ENCODE results near the gene FERMT3.
A peak's percentile ranks its signal among the peaks of the same experiment; 100 is the strongest.

FERMT3 gene

DNA sequence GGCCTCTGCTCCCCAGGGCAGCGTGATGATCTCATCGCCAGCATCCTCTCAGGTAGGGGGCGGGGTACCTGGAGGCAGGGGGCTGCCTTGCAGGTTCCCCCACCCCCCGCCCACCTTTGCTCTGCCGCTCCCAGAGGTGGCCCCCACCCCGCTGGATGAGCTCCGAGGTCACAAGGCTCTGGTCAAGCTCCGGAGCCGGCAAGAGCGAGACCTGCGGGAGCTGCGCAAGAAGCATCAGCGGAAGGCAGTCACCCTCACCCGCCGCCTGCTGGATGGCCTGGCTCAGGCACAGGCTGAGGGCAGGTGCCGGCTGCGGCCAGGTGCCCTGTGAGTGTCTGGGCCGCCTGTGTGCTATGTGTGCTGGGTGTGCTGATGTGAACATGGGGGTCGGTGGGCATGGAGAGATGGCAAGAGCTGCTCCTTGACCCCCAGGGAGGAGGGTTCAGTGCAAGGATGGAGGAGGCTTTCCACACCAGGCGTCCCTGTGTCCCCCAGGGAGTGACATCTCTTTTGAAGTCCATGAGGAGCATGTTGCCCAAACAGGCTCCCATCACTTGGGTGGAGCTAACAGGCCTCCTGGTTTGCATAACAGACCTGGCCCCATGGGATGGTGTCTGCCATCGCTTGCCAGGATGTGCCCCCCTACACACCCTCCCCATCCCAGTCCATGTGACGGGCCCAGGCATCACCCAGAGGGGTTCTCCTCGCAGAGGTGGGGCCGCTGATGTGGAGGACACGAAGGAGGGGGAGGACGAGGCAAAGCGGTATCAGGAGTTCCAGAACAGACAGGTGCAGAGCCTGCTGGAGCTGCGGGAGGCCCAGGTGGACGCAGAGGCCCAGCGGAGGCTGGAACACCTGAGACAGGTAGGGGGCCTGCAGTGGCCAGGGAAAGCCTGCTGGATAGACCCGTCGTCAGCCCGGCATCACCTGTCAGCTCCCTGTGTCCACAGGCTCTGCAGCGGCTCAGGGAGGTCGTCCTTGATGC lies 58.9 kb downstream of the FERMT3 start:
- peaks cover 16% of the 10 kb centered on the region for H3K36me3 Mint-ChIP-seq
- peaks cover 23% of the 10 kb centered on the region for H3K4me1 Mint-ChIP-seq
- H3K9me3 Mint-ChIP-seq: no peaks in the 10 kb centered on the region
- H3K27ac Mint-ChIP-seq: no peak overlapping the region
- no peak for ATAC-seq
- no peaks in the 10 kb centered on the region for H3K27me3 Mint-ChIP-seq
- H3K4me3 Mint-ChIP-seq: no peak overlapping the region

DNA sequence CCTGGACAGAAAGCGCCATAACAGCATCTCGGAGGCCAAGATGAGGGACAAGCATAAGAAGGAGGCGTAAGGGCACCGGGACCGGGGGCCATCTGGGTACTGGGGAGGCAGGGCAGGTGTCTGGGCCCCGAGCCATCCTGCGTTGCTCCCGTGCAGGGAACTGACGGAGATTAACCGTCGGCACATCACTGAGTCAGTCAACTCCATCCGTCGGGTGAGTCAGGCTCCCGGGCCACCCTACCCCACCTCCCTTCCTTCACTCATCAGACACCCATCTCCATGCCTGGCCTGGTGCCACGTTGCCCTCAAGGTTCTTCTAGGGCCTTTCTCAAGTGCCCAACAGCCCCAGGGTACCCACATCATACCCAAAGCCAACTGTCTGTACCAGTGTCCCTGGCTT lies 59.8 kb downstream of the FERMT3 start:
- no peak overlapping the region for H3K27ac Mint-ChIP-seq
- no peak for ATAC-seq
- H3K36me3 Mint-ChIP-seq: peaks cover 16% of the 10 kb centered on the region
- H3K27me3 Mint-ChIP-seq: no peaks in the 10 kb centered on the region
- no peak overlapping the region for H3K4me3 Mint-ChIP-seq
- H3K4me1 Mint-ChIP-seq: peaks cover 25% of the 10 kb centered on the region
- no peaks in the 10 kb centered on the region for H3K9me3 Mint-ChIP-seq

DNA sequence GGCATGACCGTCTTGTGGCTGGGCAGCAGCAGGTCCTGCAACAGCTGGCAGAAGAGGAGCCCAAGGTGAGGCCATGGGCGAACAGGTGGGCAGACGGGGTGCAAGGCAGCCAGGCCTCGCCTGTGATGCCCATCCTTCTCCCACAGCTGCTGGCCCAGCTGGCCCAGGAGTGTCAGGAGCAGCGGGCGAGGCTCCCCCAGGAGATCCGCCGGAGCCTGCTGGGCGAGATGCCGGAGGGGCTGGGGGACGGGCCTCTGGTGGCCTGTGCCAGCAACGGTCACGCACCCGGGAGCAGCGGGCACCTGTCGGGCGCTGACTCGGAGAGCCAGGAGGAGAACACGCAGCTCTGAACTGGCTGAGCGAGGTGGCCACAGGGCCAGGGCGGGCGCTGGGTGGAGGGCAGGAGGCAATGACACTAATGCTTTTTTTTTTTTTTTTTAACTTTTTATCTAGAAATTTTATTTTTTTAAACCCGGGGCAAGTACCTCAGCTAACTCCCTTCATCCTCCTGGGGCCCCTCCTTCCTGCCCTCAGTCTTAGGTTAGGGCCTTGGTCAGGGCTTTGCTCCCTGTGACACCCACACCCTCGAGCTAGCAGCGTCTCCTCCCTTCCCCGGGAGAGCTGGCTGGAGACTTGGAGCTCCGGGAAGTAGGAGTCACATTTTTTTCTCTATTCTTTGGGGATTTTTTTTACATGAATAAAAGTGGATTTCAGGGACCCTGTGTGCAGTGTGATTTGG lies 60.9 kb downstream of the FERMT3 start:
- peaks cover 34% of the 10 kb centered on the region for H3K4me1 Mint-ChIP-seq
- no peaks in the 10 kb centered on the region for H3K27me3 Mint-ChIP-seq
- H3K27ac Mint-ChIP-seq: peak overlapping the region; percentile 93
- H3K4me3 Mint-ChIP-seq: no peak overlapping the region
- ATAC-seq: no peak
- no peaks in the 10 kb centered on the region for H3K9me3 Mint-ChIP-seq
- H3K36me3 Mint-ChIP-seq: peaks cover 9% of the 10 kb centered on the region

DNA sequence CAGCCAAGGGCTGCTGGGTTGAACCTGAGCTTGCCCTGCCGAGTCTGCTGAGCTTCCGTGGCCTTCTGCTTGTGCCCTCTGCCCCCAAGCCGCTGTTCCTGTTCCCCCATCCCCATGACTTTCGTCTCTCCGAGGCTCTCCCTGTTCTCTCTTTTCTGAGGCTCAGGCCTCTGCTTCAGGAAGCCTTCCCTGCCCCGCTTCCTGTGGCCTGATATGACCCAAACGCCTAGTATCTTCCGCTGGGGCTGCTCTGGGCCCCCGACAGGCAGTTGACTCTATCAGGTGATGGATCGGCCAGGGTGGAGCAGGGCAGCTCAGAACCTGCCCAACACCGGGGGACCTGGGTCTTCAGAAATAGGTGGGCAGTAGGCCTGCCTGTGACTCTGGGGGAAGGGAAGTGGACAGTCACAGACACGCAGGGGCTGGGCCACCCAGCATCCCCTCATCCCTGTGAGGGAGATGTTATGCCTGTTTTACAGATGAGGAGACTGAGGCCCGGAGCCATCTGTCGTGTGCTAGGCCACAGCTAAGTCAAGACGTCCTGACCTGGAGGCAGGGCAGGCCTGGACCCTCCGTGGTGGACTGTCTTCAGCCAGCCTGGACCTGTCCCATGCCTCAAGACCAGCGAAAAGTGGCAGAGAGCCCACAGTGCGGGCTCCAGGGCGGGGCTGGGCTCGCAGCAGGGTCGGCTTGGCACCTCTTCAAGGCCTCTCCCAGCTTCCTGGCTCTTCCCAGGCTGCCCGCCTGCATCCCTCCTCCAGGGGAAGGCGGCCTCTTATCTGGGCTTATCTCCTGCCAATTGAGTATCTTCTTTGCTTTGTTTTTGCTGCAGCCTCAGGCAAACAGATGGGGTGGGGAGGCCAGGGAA lies 61.7 kb downstream of the FERMT3 start:
- H3K27me3 Mint-ChIP-seq: no peaks in the 10 kb centered on the region
- ATAC-seq: no peak
- peaks cover 34% of the 10 kb centered on the region for H3K4me1 Mint-ChIP-seq
- peaks cover under 1% of the 10 kb centered on the region for H3K36me3 Mint-ChIP-seq
- H3K27ac Mint-ChIP-seq: peak overlapping the region; percentile 93
- no peaks in the 10 kb centered on the region for H3K9me3 Mint-ChIP-seq
- H3K4me3 Mint-ChIP-seq: peak overlapping the region; percentile 97

DNA sequence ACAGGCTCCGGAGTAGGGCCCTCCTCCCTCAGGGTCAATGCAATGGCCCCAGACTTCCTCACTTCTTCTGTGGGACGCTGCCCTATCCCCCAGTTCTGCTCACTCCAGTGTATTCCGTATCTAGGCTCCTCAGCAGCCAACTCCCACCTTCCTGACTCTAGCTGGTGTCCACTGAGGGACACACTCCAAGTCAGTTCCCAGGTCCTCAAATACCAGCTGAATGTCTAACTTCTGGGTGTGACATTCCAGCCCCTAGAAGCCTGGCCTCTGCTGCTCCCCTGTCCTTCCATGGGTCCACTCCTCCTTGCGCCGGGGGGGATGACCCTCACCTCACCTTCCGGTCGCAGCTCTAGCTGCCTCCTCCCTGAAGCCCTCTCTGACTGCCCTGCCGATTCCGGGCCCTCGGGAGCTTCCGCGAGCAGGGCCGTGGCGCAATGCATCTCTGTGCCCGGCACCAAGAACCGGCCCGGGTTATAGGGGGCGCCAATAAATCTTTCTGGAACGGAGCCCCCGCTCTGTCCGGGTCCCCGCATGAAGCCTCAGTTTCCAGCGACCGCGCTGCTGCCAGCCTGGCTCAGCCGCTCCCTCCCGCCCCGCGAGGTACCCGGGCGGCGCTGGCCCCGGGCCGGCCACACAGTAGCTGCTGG lies 62.5 kb downstream of the FERMT3 start:
- ATAC-seq: peak; percentile 14

DNA sequence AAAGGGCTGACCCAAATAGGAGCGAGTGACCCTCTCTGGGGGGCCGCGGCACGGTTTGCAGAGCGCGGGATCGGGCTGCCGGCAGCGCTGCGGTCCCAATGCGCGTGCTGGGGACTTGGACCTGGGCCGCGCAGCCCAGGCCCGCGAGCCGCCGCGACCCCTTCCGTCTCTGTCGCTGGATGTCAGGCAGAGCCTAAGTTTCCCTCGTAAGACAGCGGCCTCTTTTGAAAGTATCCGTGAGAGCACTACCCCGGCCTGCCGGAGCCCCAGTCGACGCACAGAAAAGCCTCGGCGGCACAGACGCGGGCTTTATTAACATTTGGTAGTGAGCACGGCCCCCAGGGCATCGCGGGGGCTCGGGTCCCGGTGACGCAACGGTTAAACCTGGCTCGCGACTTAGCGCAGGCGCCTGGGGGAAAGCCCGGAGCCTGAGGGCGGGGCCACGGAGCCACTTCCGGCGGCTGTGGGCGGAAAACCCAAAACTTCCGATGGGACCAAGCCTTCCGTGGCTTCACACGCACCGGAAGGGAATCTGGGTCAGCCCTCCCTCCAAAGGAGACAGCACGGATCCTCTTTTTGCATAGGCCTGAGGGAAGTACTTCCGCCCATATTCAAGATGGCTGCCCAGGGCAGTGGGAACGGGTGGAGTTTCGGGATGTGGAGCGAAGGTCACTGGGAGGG lies 63.2 kb downstream of the FERMT3 start:
- Mint-ChIP-seq H3K9me3 (no peaks in the 10 kb centered on the region), H3K27ac (peak overlapping the region; percentile 93), H3K27me3 (no peaks in the 10 kb centered on the region), H3K4me1 (peaks cover 34% of the 10 kb centered on the region), H3K4me3 (peak overlapping the region; percentile 97), H3K36me3 (no peaks in the 10 kb centered on the region)
- peak; percentile 89 for ATAC-seq

More for the DNA sequence above, 62.5 kb downstream of the FERMT3 start:
- H3K9me3 Mint-ChIP-seq: no peaks in the 10 kb centered on the region
- H3K36me3 Mint-ChIP-seq: no peaks in the 10 kb centered on the region
- H3K4me1 Mint-ChIP-seq: peaks cover 34% of the 10 kb centered on the region
- H3K4me3 Mint-ChIP-seq: peak overlapping the region; percentile 97
- peak overlapping the region; percentile 93 for H3K27ac Mint-ChIP-seq
- H3K27me3 Mint-ChIP-seq: no peaks in the 10 kb centered on the region
